Measurements from ENCODE around the gene FAF1.

DNA sequence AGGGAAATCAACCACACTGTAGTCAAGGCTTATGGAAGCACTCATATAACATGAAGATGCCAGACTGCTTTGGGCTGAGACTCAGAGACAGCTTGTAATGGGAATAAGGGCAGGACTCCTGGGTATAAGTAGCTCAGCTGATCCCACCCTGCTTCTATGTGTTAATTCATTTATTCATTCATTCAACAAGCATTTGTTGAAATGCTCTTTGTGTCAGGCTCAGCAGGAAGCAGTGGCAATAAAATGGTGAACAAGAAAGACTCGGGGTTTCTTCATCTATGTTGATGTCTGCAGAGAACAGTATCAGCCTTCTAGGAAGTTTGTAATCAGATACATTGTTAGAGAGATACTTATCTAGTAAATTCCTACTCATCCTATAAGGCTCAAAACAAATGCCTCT, 391.3 kb downstream of the FAF1 start:
- TF ChIP-seq, protein P1, sequence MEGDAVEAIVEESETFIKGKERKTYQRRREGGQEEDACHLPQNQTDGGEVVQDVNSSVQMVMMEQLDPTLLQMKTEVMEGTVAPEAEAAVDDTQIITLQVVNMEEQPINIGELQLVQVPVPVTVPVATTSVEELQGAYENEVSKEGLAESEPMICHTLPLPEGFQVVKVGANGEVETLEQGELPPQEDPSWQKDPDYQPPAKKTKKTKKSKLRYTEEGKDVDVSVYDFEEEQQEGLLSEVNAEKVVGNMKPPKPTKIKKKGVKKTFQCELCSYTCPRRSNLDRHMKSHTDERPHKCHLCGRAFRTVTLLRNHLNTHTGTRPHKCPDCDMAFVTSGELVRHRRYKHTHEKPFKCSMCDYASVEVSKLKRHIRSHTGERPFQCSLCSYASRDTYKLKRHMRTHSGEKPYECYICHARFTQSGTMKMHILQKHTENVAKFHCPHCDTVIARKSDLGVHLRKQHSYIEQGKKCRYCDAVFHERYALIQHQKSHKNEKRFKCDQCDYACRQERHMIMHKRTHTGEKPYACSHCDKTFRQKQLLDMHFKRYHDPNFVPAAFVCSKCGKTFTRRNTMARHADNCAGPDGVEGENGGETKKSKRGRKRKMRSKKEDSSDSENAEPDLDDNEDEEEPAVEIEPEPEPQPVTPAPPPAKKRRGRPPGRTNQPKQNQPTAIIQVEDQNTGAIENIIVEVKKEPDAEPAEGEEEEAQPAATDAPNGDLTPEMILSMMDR (IDR thresholded peaks at IDR 0.05) = no peak
- no peak for TF ChIP-seq POLR2A (IDR thresholded peaks at IDR 0.05)

Data from lower leg skin (tissue), 3 donors.